IPS-NIHi7 (cell line): Measurements from ENCODE around the gene THADA.

Experiments used
- DNase-seq: peaks from one replicate; pipeline ENCODE4 v3.0.0; 2012; ENCODE audit warnings: mixed read lengths; ENCODE audit errors: extremely low spot score

THADA gene

DNA sequence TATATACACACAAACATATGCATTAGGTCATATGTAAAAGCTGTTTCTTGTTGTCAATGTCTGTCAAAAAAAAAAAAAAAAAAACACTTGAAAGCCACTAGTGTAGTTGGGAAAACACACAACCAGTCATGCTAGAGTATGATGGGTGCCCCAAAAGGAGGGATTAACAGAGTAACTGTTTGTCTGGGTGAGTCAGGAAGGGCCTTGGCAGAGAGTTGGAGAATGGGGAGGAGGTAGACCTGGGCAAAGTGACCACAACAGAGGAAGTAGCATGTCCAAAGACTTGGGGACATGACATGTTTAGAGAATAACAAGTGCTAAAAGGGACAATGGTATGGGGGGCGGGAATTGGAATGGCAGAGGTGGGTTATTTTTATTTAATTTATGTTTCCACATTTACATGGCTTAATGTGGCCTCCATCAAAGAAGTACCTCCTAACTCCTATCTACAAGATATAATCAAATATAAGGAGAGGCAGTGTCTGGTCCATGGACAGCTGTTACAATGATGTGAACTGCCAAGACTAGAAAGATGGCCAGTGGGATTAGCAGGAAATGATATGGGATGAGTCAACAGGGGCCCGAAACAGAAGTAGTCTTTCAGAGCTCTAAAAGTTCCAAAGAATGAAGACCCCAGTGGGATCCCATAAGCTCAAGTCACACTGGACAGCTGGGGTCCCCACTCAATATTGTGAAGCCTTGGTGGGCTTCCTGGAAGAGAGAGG, 269.6 kb downstream of the THADA start:
- no peak for DNase-seq

DNA sequence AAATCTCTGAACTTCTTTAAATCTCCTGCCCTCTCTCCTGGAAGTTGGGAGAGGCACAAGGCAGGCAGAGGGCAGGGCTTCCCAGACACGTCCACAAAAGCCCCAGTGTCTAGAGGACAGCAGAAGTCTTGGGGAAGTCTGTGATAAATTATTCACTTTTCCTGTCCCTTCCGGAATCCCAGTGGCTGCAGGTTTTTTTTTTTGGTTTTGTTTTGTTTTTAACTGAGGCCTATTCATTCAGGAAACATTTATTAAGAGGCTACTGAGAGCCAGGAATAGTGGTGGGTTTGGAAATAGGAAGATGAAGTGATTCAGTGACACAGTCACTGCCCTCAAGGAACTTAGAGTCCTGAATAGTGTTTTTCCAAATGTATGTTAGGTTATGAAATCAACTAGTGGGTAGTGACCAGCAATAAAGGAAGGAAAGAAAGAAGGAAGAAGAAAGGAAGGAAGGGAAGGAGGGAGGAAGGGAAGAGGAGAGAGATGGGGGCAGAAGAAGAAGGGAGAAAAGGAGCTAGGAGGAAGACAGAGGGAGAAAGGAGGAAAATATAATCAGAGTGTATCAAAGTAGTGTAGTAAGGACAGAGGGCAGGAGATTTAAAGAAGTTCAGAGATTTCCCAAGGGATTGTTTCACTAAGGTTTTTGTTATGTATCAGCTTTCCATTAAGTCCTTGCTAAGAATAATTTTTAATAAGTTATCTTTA, 270.6 kb downstream of the THADA start:
- DNase-seq = no peak

DNA sequence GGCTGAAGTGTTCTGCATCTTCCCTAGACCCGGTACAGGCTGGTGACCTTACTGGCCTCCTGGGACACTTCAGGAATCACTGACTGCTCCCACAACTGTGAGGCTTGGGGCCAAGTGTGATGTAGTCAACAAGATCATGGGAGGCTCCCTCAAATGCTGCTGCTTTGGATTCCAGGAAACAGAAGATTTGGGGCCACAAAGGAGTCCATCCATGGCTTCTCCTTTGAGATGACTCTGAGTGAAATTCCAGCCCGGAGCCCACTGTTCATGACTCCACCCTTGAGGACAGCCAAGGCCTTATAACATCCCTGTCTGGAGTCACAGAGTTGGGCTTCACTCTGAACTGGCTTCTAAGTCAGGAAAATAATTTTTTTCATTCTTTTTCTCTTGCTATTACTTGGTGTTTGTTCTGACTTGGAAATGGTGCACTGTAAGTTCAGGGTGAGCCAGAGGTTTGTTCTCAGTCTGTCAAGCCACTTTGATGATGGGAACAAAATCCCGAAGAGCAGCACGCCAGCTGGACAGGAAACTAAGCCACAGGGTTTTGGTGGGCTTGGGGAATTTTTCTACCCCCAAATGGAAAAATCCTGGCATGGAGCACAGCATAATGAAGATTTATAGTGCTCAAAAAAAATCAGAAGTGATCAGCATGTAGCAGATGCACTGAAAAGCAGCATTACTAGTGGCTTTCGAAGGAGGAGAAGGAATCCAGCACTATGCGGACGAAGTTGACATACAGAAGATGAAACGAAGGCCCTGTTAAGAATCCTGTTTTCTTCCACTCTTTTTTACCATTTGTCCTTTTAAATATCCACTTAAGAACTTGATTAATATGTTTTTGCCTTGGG, 271.4 kb downstream of the THADA start:
- no peak for DNase-seq

GRCh38 chr2:43323857-43324256, 272.0 kb downstream of the THADA start:
- DNase-seq = no peak

DNA sequence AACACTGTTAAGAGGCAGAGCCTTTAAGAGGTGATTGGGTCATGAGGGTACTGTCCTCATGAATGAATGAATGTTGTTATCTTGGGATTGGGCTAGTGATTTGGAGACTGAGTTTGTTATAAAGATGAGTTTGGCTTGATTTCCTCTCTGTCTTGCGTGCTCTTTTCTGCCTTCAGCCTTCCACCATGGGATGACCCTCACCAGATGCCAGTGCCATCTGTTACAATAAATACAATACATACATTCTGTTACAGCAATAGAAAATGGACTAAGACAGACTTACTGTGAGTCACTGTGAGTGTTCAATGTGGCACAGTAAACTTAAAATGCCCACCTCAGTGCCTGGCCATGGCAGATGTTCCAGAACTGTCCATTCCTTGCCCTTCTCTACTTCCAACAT, 274.4 kb downstream of the THADA start:
- no peak for DNase-seq

- no peak for DNase-seq
Observed at GRCh38 chr2:43319541-43319940, 276.3 kb downstream of the THADA start.

- no peak for DNase-seq
Observed at GRCh38 chr2:43318791-43319190, 277.0 kb downstream of the THADA start.

GRCh38 chr2:43317680-43318079, 278.2 kb downstream of the THADA start:
- DNase-seq = no peak

- DNase-seq = no peak
Observed at GRCh38 chr2:43317194-43317593, 278.6 kb downstream of the THADA start.

DNA sequence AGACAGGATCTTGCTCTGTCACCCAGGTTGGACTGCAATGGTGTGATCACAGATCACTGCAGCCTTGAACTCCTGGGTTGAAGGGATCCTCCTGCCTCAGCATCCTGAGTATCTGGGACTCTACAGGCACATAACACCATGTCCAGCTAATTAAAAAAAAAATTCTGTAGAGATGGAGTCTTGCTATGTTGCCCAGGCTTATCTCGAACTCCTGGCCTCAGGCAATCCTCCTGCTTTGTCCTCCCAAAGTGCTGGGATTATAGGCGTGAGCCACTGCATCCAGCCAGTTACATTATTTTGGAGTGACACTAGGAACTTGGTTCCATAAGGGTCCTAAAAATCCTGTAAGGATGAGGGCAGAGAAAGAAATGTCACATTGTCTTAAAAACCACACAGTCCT, 280.4 kb downstream of the THADA start:
- DNase-seq = no peak

- no peak for DNase-seq
Observed at GRCh38 chr2:43314299-43314927, 281.4 kb downstream of the THADA start.

DNA sequence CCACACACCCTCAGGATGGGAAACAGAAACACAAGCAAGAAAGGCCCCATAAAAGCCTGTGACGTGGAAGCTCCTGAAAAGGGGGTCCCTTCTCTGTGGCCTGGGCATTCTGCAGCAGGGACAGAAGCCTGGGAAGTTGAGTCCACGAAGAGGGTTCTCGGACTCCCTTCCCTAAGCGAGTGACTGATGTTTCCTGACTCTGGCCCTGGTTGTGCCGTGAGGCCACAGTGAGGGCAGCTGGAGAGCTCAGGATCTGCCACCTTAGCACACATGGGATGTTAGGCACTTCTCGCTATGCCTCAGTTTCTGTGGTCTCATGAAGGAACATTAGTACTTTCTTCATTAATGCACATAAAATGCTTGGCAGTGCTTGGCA, 282.2 kb downstream of the THADA start:
- DNase-seq = no peak

GRCh38 chr2:43312755-43313641, 282.8 kb downstream of the THADA start:
- no peak for DNase-seq

- DNase-seq = no peak
Observed at GRCh38 chr2:43311276-43311675, 284.6 kb downstream of the THADA start.

GRCh38 chr2:43309935-43310334, 285.9 kb downstream of the THADA start:
- DNase-seq = no peak

DNA sequence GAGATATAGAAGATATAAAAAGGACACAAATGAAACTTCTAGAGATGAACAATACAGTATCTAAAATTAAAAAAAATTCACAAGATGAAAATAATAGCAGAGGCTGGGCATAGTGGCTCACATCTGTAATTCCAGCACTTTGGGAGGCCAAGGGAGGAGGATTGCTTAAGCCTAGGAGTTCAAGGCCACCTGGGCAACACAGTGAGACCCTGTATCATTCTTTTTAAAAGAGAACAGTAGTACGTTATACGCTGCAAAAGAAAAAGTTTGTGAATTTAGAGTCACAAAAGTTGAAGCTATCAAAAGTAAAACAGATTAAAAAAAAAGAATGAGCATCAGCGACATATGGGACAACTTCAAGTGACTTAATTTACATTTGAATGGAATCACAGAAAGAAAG, 287.9 kb downstream of the THADA start:
- no peak for DNase-seq

DNA sequence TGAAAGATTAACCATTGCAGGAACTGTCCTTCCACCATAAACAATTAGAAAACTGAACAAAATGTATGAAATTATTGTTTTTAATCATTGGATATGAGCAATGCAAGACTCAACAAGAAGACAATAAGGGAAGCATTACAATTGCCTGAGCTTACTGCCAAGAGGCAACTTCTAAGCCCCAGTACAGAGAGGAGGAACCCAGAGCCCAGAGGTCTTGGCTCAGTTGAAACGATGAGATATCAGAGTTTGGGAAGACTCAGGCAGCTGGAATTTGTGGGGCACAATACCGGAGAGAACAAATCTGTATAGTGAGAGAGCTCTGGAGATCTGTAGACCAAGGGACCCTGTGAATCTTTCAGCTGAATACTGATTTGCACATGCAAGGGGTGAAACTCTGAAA, 288.8 kb downstream of the THADA start:
- DNase-seq = no peak

GRCh38 chr2:43306197-43306596, 289.6 kb downstream of the THADA start:
- no peak for DNase-seq

GRCh38 chr2:43305517-43305916, 290.3 kb downstream of the THADA start:
- no peak for DNase-seq

DNA sequence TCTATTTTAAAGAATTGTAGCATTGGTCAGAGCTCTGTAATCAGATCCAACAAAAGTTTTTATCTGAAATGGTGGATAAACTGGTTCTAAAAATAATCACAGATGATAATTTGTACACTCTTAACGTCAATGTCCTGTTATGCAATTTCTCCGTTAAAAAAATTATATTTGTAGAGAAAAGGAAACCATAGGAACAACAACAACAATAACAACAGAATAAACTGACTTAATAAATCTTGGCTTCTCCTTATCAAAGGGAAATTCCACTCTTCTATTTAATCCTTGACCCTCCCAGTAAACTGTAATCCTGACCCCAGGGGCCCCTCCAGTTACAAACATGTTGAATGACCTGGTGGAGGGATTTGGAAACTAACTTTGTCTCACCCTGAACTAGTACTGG, 290.8 kb downstream of the THADA start:
- DNase-seq = no peak

DNA sequence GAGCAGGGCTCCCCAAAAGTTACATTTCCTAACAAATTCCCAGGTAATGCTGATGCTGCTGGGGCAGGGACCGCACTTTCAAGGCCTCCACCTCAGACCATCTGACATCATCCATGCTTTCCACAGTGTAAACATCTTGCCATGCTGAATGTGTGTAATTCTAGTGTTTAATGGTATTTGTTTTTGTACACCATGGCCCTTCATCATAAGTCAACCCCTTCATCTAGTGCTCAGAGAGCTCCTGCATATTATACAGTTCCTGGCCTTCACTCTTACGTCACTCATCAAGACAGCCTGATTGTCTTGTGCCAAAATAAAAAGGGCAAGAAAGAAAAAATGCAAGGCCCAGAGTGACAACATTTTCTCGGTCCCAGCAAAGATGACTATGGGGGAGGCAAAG, 291.9 kb downstream of the THADA start:
- no peak for DNase-seq
